Uterus (tissue), 2 donors: ENCODE results near the gene SEMA4B.

Source experiments
- POLR2A ChIP-seq, 2 donors: fragments of 450-650 bp; IDR thresholded peaks; one replicate each; pipeline ENCODE4 v1.6.1; 2016; ENCODE audit warnings: antibody characterized with exemption in 2 of 2, mild to moderate bottlenecking in 1 of 2, moderate library complexity in 1 of 2
- TF ChIP-seq, protein P1 (sequence below), 4 experiments: fragments of 200-600 bp in 2 of 4; fragments of 450-650 bp in 2 of 4; sonication (generic) in 2 of 4; IDR thresholded peaks; one replicate each; pipeline ENCODE4 v1.5.1; 2016 to 2019; ENCODE audit warnings: antibody characterized with exemption in 4 of 4, mild to moderate bottlenecking in 2 of 4, moderate library complexity in 1 of 4

DNA sequence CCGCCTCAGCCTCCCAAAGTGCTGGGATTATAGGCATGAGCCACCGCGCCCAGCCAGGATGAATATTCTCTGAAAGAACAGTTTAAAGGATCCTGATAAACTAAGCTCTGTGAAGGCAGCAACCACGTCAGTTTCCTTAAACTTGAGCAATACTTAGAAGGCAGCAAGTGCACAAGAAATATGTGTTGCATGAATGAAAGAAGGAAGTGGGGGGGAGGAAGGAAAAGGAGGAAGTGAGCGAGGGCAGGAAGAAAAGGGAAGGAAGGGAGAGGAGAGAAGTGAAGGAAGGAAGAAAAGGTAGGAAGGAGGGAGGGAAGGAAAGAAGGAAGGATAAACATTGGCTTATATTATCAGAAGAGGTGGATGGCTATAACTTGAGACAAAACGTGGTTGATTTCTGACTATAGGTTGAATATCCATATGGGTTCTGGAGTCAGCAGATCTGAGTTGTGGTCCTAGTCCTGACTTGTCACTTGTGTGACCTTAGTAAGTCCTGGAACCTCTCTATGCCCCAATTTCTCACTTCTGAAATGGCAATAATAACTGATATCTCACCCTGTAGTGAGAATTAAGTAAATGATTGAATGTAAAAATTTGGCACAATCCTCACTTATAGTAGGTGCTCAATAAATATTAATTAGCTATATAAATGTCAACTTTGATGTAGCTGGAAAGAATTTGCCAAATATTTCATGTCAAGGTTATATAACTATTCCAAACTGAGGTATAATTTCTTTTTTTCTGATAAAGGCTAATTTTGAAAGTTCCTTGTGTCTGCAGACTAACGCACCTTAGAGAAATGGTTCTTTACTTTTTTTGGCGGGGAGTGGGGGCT, 12.0 kb upstream of the SEMA4B start:
- TF ChIP-seq, protein P1, sequence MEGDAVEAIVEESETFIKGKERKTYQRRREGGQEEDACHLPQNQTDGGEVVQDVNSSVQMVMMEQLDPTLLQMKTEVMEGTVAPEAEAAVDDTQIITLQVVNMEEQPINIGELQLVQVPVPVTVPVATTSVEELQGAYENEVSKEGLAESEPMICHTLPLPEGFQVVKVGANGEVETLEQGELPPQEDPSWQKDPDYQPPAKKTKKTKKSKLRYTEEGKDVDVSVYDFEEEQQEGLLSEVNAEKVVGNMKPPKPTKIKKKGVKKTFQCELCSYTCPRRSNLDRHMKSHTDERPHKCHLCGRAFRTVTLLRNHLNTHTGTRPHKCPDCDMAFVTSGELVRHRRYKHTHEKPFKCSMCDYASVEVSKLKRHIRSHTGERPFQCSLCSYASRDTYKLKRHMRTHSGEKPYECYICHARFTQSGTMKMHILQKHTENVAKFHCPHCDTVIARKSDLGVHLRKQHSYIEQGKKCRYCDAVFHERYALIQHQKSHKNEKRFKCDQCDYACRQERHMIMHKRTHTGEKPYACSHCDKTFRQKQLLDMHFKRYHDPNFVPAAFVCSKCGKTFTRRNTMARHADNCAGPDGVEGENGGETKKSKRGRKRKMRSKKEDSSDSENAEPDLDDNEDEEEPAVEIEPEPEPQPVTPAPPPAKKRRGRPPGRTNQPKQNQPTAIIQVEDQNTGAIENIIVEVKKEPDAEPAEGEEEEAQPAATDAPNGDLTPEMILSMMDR (IDR thresholded peaks at IDR 0.05) = no peak
- TF ChIP-seq POLR2A (IDR thresholded peaks at IDR 0.05) = no peak
